SU-DHL-6 (cell line): ENCODE results near the gene NEGR1.

ENCODE experiments used
- H2AFZ ChIP-seq: fragments of 200-600 bp; sonication (generic); 2 replicates; pipeline ENCODE4 v1.6.1; 2014; ENCODE audit warnings: low read depth, mild to moderate bottlenecking, moderate library complexity, mixed read lengths, antibody characterized with exemption, low read length; ENCODE audit not compliant: severe bottlenecking
- H3F3A ChIP-seq: fragments of 200-600 bp; shearing (Covaris generic); 2 replicates; pipeline ENCODE4 v1.6.0; 2016; ENCODE audit warnings: antibody characterized with exemption, mild to moderate bottlenecking; ENCODE audit not compliant: insufficient read depth
- H3K27ac ChIP-seq: fragments of 200-600 bp; sonication (generic); 2 replicates; pipeline ENCODE4 v1.5.1; 2016; ENCODE audit warnings: low read depth, mild to moderate bottlenecking, low read length, moderate library complexity, mixed read lengths
- H3K27me3 ChIP-seq: fragments of 200-600 bp; sonication (generic), shearing (Covaris generic); 2 replicates; pipeline ENCODE4 v1.6.0; 2014; ENCODE audit warnings: mild to moderate bottlenecking, low read length
- H3K36me3 ChIP-seq: fragments of 200-600 bp; sonication (generic); 2 replicates; pipeline ENCODE4 v1.6.1; 2014; ENCODE audit warnings: mild to moderate bottlenecking, low read length, mixed read lengths
- H3K4me2 ChIP-seq: fragments of 300-600, 200-600 bp; shearing (Covaris generic), sonication (generic); 2 replicates; pipeline ENCODE4 v1.6.0; 2014; ENCODE audit warnings: low read length, low read depth, mild to moderate bottlenecking; ENCODE audit not compliant: poor library complexity, severe bottlenecking
- H3K4me3 ChIP-seq: fragments of 200-600 bp; sonication (generic); 2 replicates; pipeline ENCODE4 v1.5.1; 2014; ENCODE audit warnings: antibody characterized with exemption, low read length, mild to moderate bottlenecking, mixed read lengths; ENCODE audit not compliant: insufficient read depth, poor library complexity, severe bottlenecking
- H3K79me2 ChIP-seq: fragments of 200-600 bp; sonication (generic); 2 replicates; pipeline ENCODE4 v1.6.1; 2014; ENCODE audit warnings: mild to moderate bottlenecking, low read length, moderate library complexity; ENCODE audit not compliant: insufficient read depth
- H3K9ac ChIP-seq: fragments of 200-600 bp; sonication (generic); 2 replicates; pipeline ENCODE4 v1.7.0; 2014; ENCODE audit warnings: mild to moderate bottlenecking, low read length
- H3K9me2 ChIP-seq: fragments of 200-600 bp; sonication (generic); replicated peaks from 2 replicates; pipeline ENCODE4 v1.6.1; 2014; ENCODE audit warnings: low read length; ENCODE audit not compliant: insufficient read depth
- H3K9me3 ChIP-seq: fragments of 200-600 bp; sonication (generic); 2 replicates; pipeline ENCODE4 v1.6.1; 2014; ENCODE audit warnings: low read length, mixed read lengths; ENCODE audit not compliant: insufficient read depth
- H4K20me1 ChIP-seq: fragments of 200-600 bp; sonication (generic); 2 replicates; pipeline ENCODE4 v1.6.1; 2014; ENCODE audit warnings: low read depth, mild to moderate bottlenecking, antibody characterized with exemption, low read length, moderate library complexity, mixed read lengths
- EZH2phosphoT487 ChIP-seq: fragments of 200-600 bp; sonication (generic), shearing (Covaris generic); conservative IDR thresholded peaks from 2 replicates; pipeline ENCODE4 v1.6.1; 2018; ENCODE audit warnings: mild to moderate bottlenecking, antibody characterized with exemption, low read length, moderate library complexity, mixed read lengths
- TF ChIP-seq, protein P1 (sequence below): fragments of 200-600 bp; sonication (generic); IDR thresholded peaks from one replicate; pipeline ENCODE4 v1.5.1; 2017; ENCODE audit warnings: antibody characterized with exemption, mild to moderate bottlenecking, low read length, moderate library complexity; ENCODE audit not compliant: insufficient read depth, poor library complexity, severe bottlenecking

The NEGR1 gene

DNA sequence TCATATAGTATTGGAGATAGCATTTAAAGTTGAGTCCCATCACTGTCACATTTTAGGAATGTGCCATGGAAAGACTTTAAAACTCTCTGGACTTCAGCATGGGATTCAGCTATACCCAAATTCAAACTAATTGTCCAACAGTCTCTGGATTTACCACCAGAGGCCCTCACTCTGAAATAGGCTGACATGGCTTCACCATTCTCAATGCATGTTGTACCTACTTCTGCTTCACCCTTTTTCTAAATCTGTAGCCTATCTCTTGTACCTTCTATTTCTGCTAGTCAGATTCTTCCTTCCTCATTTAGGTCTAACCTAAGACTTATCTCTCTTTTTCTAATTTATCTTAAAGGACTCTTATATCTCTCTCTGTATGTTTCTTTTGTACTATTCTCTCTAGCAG lies 688.8 kb downstream of the NEGR1 start:
- no peaks in the 10 kb centered on the region for H4K20me1 ChIP-seq
- H3K27me3 ChIP-seq, result no peaks in the 10 kb centered on the region
- H3K4me2 ChIP-seq, result no peak overlapping the region
- H2AFZ ChIP-seq, result no peak overlapping the region
- no peak overlapping the region for H3K27ac ChIP-seq
- H3F3A ChIP-seq, result no peaks in the 10 kb centered on the region
- H3K9me3 ChIP-seq, result no peaks in the 10 kb centered on the region
- no peaks in the 10 kb centered on the region for H3K9me2 ChIP-seq
- H3K4me3 ChIP-seq, result no peak overlapping the region
- no peaks in the 10 kb centered on the region for H3K36me3 ChIP-seq
- no peak overlapping the region for H3K9ac ChIP-seq
- H3K79me2 ChIP-seq, result no peaks in the 10 kb centered on the region
- TF ChIP-seq EZH2phosphoT487, result no peak
- TF ChIP-seq, protein P1, sequence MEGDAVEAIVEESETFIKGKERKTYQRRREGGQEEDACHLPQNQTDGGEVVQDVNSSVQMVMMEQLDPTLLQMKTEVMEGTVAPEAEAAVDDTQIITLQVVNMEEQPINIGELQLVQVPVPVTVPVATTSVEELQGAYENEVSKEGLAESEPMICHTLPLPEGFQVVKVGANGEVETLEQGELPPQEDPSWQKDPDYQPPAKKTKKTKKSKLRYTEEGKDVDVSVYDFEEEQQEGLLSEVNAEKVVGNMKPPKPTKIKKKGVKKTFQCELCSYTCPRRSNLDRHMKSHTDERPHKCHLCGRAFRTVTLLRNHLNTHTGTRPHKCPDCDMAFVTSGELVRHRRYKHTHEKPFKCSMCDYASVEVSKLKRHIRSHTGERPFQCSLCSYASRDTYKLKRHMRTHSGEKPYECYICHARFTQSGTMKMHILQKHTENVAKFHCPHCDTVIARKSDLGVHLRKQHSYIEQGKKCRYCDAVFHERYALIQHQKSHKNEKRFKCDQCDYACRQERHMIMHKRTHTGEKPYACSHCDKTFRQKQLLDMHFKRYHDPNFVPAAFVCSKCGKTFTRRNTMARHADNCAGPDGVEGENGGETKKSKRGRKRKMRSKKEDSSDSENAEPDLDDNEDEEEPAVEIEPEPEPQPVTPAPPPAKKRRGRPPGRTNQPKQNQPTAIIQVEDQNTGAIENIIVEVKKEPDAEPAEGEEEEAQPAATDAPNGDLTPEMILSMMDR, result no peak

- no peak overlapping the region for H2AFZ ChIP-seq
- no peaks in the 10 kb centered on the region for H3K36me3 ChIP-seq
- H3K9me2 ChIP-seq, result no peaks in the 10 kb centered on the region
- H3K79me2 ChIP-seq, result no peaks in the 10 kb centered on the region
- no peak overlapping the region for H3K4me2 ChIP-seq
- no peaks in the 10 kb centered on the region for H3K27me3 ChIP-seq
- no peak overlapping the region for H3K27ac ChIP-seq
- no peaks in the 10 kb centered on the region for H4K20me1 ChIP-seq
- no peak overlapping the region for H3K4me3 ChIP-seq
- H3F3A ChIP-seq, result no peaks in the 10 kb centered on the region
- no peaks in the 10 kb centered on the region for H3K9me3 ChIP-seq
- TF ChIP-seq EZH2phosphoT487, result no peak
- H3K9ac ChIP-seq, result no peak overlapping the region
Observed at GRCh38 chr1:71592646-71593274, 689.6 kb downstream of the NEGR1 start.

- Histone ChIP-seq H3K27ac (no peak overlapping the region), H2AFZ (no peak overlapping the region), H3K36me3 (no peaks in the 10 kb centered on the region), H3K27me3 (no peaks in the 10 kb centered on the region), H4K20me1 (no peaks in the 10 kb centered on the region), H3K4me2 (no peak overlapping the region), H3K9ac (no peak overlapping the region), H3K9me2 (no peaks in the 10 kb centered on the region), H3K4me3 (no peak overlapping the region), H3F3A (no peaks in the 10 kb centered on the region), H3K9me3 (no peaks in the 10 kb centered on the region), H3K79me2 (no peaks in the 10 kb centered on the region)
- TF ChIP-seq, protein P1, result no peak
- no peak for TF ChIP-seq EZH2phosphoT487
Observed at GRCh38 chr1:71589005-71589404, 693.3 kb downstream of the NEGR1 start.

GRCh38 chr1:71587961-71588360 lies 694.4 kb downstream of the NEGR1 start:
- no peaks in the 10 kb centered on the region for H3K36me3 ChIP-seq
- H3K27me3 ChIP-seq, result no peaks in the 10 kb centered on the region
- H2AFZ ChIP-seq, result no peak overlapping the region
- H3K9me3 ChIP-seq, result no peaks in the 10 kb centered on the region
- H3K4me3 ChIP-seq, result no peak overlapping the region
- H3K9ac ChIP-seq, result no peak overlapping the region
- no peak overlapping the region for H3K4me2 ChIP-seq
- TF ChIP-seq, protein P1, result no peak
- TF ChIP-seq EZH2phosphoT487, result no peak
- H3K79me2 ChIP-seq, result no peaks in the 10 kb centered on the region
- no peaks in the 10 kb centered on the region for H3K9me2 ChIP-seq
- no peaks in the 10 kb centered on the region for H4K20me1 ChIP-seq
- H3F3A ChIP-seq, result no peaks in the 10 kb centered on the region
- no peak overlapping the region for H3K27ac ChIP-seq
